ENCODE results near the gene VPS52.
A peak's percentile ranks its signal among the peaks of the same experiment; 100 is the strongest.

Gene VPS52

GRCh38 chr6:33247977-33248642 is 23.6 kb downstream of the VPS52 start:
- H2AFZ ChIP-seq (ENCODE audit: low read length): peak overlapping the region; percentile 87
- H2BK5ac ChIP-seq (ENCODE audit: low read length): no peak overlapping the region
- no peak overlapping the region for H2BK120ac ChIP-seq (ENCODE audit: low read depth, low read length)
- H3K79me1 ChIP-seq (ENCODE audit: low read depth, low read length): no peaks in the 10 kb centered on the region
- WGBS, 2 donors (ENCODE audit: extremely low coverage in 2 of 2, insufficient read length in 2 of 2, insufficient replicate concordance in 1 of 2): no CpG with 5 or more reads among the region's 28 CpGs
- no peaks in the 10 kb centered on the region for H3K9me3 ChIP-seq (replicated peaks in 1 of 2; ENCODE audit: control insufficient read depth in 2 of 2, insufficient read depth in 1 of 2, low read depth in 1 of 2, low read length in 2 of 2)
- peak overlapping the region; percentile 54 for H2BK15ac ChIP-seq (ENCODE audit: low read length)
- no peak overlapping the region for H3K27ac ChIP-seq (replicated peaks; ENCODE audit: low read length)
- peak overlapping the region; percentile 65 for H3K9ac ChIP-seq (ENCODE audit: low read depth, low read length, poor library complexity)
- H3K4me1 ChIP-seq (ENCODE audit: control insufficient read depth in 2 of 2, insufficient read depth in 1 of 2, low read depth in 1 of 2, low read length in 2 of 2): peaks cover 9 to 13% of the 10 kb centered on the region in 2 donors
- no peak overlapping the region for H4K8ac ChIP-seq (ENCODE audit: low read depth, low read length)
- H3K36me3 ChIP-seq (replicated peaks in 1 of 2; ENCODE audit: control insufficient read depth in 2 of 2, insufficient read depth in 2 of 2, low read length in 2 of 2): peaks cover 3 to 18% of the 10 kb centered on the region in 2 donors
- peak; percentile 93 for DNase-seq (ENCODE audit: low spot score)
- H2BK12ac ChIP-seq (ENCODE audit: low read length): no peak overlapping the region
- H3K4me3 ChIP-seq (ENCODE audit: low read length in 2 of 2): peak overlapping the region in 1 of 2 donors; percentile 67
- no peak overlapping the region for H4K91ac ChIP-seq (ENCODE audit: low read depth, low read length, poor library complexity)
- no peak overlapping the region for H3K14ac ChIP-seq (ENCODE audit: low read length)
- peaks cover 0 to 3% (median 0%) of the 10 kb centered on the region in 3 experiments for H3K27me3 ChIP-seq (ENCODE audit: control insufficient read depth in 3 of 3, insufficient read depth in 3 of 3, low read depth in 1 of 3, low read length in 3 of 3)
- peak overlapping the region; percentile 35 for H3K23ac ChIP-seq (ENCODE audit: low read depth, low read length, poor library complexity)
- H3K18ac ChIP-seq (ENCODE audit: low read length): no peak overlapping the region
- H2AK5ac ChIP-seq (ENCODE audit: low read depth, low read length): no peak overlapping the region
- H3K4me2 ChIP-seq (ENCODE audit: insufficient read depth, low read length, poor library complexity, severe bottlenecking): peak overlapping the region; percentile 91
- H3K4ac ChIP-seq (ENCODE audit: low read length): no peak overlapping the region

GRCh38 chr6:33243476-33243875 is 28.2 kb downstream of the VPS52 start:
- no peak overlapping the region for H4K8ac ChIP-seq (ENCODE audit: low read depth, low read length)
- H3K27me3 ChIP-seq (ENCODE audit: control insufficient read depth in 3 of 3, insufficient read depth in 3 of 3, low read depth in 1 of 3, low read length in 3 of 3): peaks cover 0 to 9% (median 2%) of the 10 kb centered on the region in 3 experiments
- no peak overlapping the region for H2BK5ac ChIP-seq (ENCODE audit: low read length)
- no peak overlapping the region for H4K91ac ChIP-seq (ENCODE audit: low read depth, low read length, poor library complexity)
- no peak overlapping the region for H2BK120ac ChIP-seq (ENCODE audit: low read depth, low read length)
- H3K9ac ChIP-seq (ENCODE audit: low read depth, low read length, poor library complexity): no peak overlapping the region
- H3K4ac ChIP-seq (ENCODE audit: low read length): no peak overlapping the region
- H3K14ac ChIP-seq (ENCODE audit: low read length): no peak overlapping the region
- no peak overlapping the region for H3K23ac ChIP-seq (ENCODE audit: low read depth, low read length, poor library complexity)
- H3K9me3 ChIP-seq (replicated peaks in 1 of 2; ENCODE audit: control insufficient read depth in 2 of 2, insufficient read depth in 1 of 2, low read depth in 1 of 2, low read length in 2 of 2): no peaks in the 10 kb centered on the region
- no peak overlapping the region for H3K18ac ChIP-seq (ENCODE audit: low read length)
- H2AFZ ChIP-seq (ENCODE audit: low read length): no peak overlapping the region
- no peaks in the 10 kb centered on the region for H3K36me3 ChIP-seq (replicated peaks in 1 of 2; ENCODE audit: control insufficient read depth in 2 of 2, insufficient read depth in 2 of 2, low read length in 2 of 2)
- H2BK12ac ChIP-seq (ENCODE audit: low read length): no peak overlapping the region
- H2BK15ac ChIP-seq (ENCODE audit: low read length): no peak overlapping the region
- no peak overlapping the region for H3K4me2 ChIP-seq (ENCODE audit: insufficient read depth, low read length, poor library complexity, severe bottlenecking)
- no peak for DNase-seq (ENCODE audit: low spot score)
- H3K4me3 ChIP-seq (ENCODE audit: low read length in 2 of 2): no peak overlapping the region
- H3K79me1 ChIP-seq (ENCODE audit: low read depth, low read length): no peaks in the 10 kb centered on the region
- WGBS, 2 donors (ENCODE audit: extremely low coverage in 2 of 2, insufficient read length in 2 of 2, insufficient replicate concordance in 1 of 2): no CpG with 5 or more reads among the region's 1 CpG
- H3K4me1 ChIP-seq (ENCODE audit: control insufficient read depth in 2 of 2, insufficient read depth in 1 of 2, low read depth in 1 of 2, low read length in 2 of 2): peaks cover 1% of the 10 kb centered on the region in 2 donors
- no peak overlapping the region for H2AK5ac ChIP-seq (ENCODE audit: low read depth, low read length)
- no peak overlapping the region for H3K27ac ChIP-seq (replicated peaks; ENCODE audit: low read length)

GRCh38 chr6:33241968-33242367 is 29.7 kb downstream of the VPS52 start:
- H3K14ac ChIP-seq (ENCODE audit: low read length): no peak overlapping the region
- no peak overlapping the region for H3K4me3 ChIP-seq (ENCODE audit: low read length in 2 of 2)
- H3K27me3 ChIP-seq (ENCODE audit: control insufficient read depth in 3 of 3, insufficient read depth in 3 of 3, low read depth in 1 of 3, low read length in 3 of 3): peaks cover 0 to 9% (median 2%) of the 10 kb centered on the region in 3 experiments
- H3K27ac ChIP-seq (replicated peaks; ENCODE audit: low read length): no peak overlapping the region
- no peaks in the 10 kb centered on the region for H3K9me3 ChIP-seq (replicated peaks in 1 of 2; ENCODE audit: control insufficient read depth in 2 of 2, insufficient read depth in 1 of 2, low read depth in 1 of 2, low read length in 2 of 2)
- H3K4ac ChIP-seq (ENCODE audit: low read length): no peak overlapping the region
- H3K9ac ChIP-seq (ENCODE audit: low read depth, low read length, poor library complexity): no peak overlapping the region
- no peak overlapping the region for H2AFZ ChIP-seq (ENCODE audit: low read length)
- no CpG with 5 or more reads among the region's 3 CpGs for WGBS, 2 donors (ENCODE audit: extremely low coverage in 2 of 2, insufficient read length in 2 of 2, insufficient replicate concordance in 1 of 2)
- no peak overlapping the region for H3K4me2 ChIP-seq (ENCODE audit: insufficient read depth, low read length, poor library complexity, severe bottlenecking)
- H3K36me3 ChIP-seq (replicated peaks in 1 of 2; ENCODE audit: control insufficient read depth in 2 of 2, insufficient read depth in 2 of 2, low read length in 2 of 2): no peaks in the 10 kb centered on the region
- no peak for DNase-seq (ENCODE audit: low spot score)
- no peak overlapping the region for H4K8ac ChIP-seq (ENCODE audit: low read depth, low read length)
- H3K23ac ChIP-seq (ENCODE audit: low read depth, low read length, poor library complexity): no peak overlapping the region
- H3K4me1 ChIP-seq (ENCODE audit: control insufficient read depth in 2 of 2, insufficient read depth in 1 of 2, low read depth in 1 of 2, low read length in 2 of 2): no peaks in the 10 kb centered on the region
- H2BK12ac ChIP-seq (ENCODE audit: low read length): no peak overlapping the region
- no peak overlapping the region for H2BK5ac ChIP-seq (ENCODE audit: low read length)
- H4K91ac ChIP-seq (ENCODE audit: low read depth, low read length, poor library complexity): no peak overlapping the region
- H3K79me1 ChIP-seq (ENCODE audit: low read depth, low read length): no peaks in the 10 kb centered on the region
- H2AK5ac ChIP-seq (ENCODE audit: low read depth, low read length): no peak overlapping the region
- no peak overlapping the region for H3K18ac ChIP-seq (ENCODE audit: low read length)
- H2BK120ac ChIP-seq (ENCODE audit: low read depth, low read length): no peak overlapping the region
- H2BK15ac ChIP-seq (ENCODE audit: low read length): no peak overlapping the region

- Histone ChIP-seq H2BK5ac (ENCODE audit: low read length) (no peak overlapping the region), H4K8ac (ENCODE audit: low read depth, low read length) (no peak overlapping the region), H2BK15ac (ENCODE audit: low read length) (no peak overlapping the region), H2BK120ac (ENCODE audit: low read depth, low read length) (no peak overlapping the region), H2AFZ (ENCODE audit: low read length) (no peak overlapping the region), H3K36me3 (replicated peaks in 1 of 2; ENCODE audit: control insufficient read depth in 2 of 2, insufficient read depth in 2 of 2, low read length in 2 of 2) (no peaks in the 10 kb centered on the region), H3K4me1 (ENCODE audit: control insufficient read depth in 2 of 2, insufficient read depth in 1 of 2, low read depth in 1 of 2, low read length in 2 of 2) (peaks cover 0 to 4% of the 10 kb centered on the region in 2 donors), H4K91ac (ENCODE audit: low read depth, low read length, poor library complexity) (no peak overlapping the region), H3K9ac (ENCODE audit: low read depth, low read length, poor library complexity) (no peak overlapping the region), H3K4ac (ENCODE audit: low read length) (no peak overlapping the region), H3K23ac (ENCODE audit: low read depth, low read length, poor library complexity) (no peak overlapping the region), H3K14ac (ENCODE audit: low read length) (no peak overlapping the region), H3K27ac (replicated peaks; ENCODE audit: low read length) (no peak overlapping the region), H3K9me3 (replicated peaks in 1 of 2; ENCODE audit: control insufficient read depth in 2 of 2, insufficient read depth in 1 of 2, low read depth in 1 of 2, low read length in 2 of 2) (no peaks in the 10 kb centered on the region), H3K79me1 (ENCODE audit: low read depth, low read length) (no peaks in the 10 kb centered on the region), H3K18ac (ENCODE audit: low read length) (no peak overlapping the region), H2BK12ac (ENCODE audit: low read length) (no peak overlapping the region), H3K4me2 (ENCODE audit: insufficient read depth, low read length, poor library complexity, severe bottlenecking) (no peak overlapping the region), H2AK5ac (ENCODE audit: low read depth, low read length) (no peak overlapping the region), H3K4me3 (ENCODE audit: low read length in 2 of 2) (no peak overlapping the region), H3K27me3 (ENCODE audit: control insufficient read depth in 3 of 3, insufficient read depth in 3 of 3, low read depth in 1 of 3, low read length in 3 of 3) (peaks cover 0 to 20% (median 2%) of the 10 kb centered on the region in 3 experiments)
- no peak for DNase-seq (ENCODE audit: low spot score)
- WGBS, 2 donors (ENCODE audit: extremely low coverage in 2 of 2, insufficient read length in 2 of 2, insufficient replicate concordance in 1 of 2): no CpG with 5 or more reads among the region's 2 CpGs
Observed at GRCh38 chr6:33237741-33238140, 33.9 kb downstream of the VPS52 start.

All from neuronal stem cell (in vitro differentiated cells).